K562 (cell line): ENCODE measurements around the gene BLOC1S3. TPM values are rescaled to one million over a fixed set of nuclear protein-coding genes. Genes with fewer than 3 reads are reported as not detected.

ENCODE experiments used
- BCOR ChIP-seq: fragments of 450-650 bp; IDR thresholded peaks from 2 replicates; pipeline ENCODE4 v1.6.1; 2016
- C11orf30 ChIP-seq: fragments of 450-650 bp; IDR thresholded peaks from 2 replicates; pipeline ENCODE4 v1.6.1; 2016; ENCODE audit warnings: low read depth, mild to moderate bottlenecking
- CHCHD3 ChIP-seq: fragments of 250-450 bp; sonication (Bioruptor Pico); IDR thresholded peaks from 2 replicates; pipeline ENCODE4 v2.1.2; 2022; ENCODE audit warnings: mild to moderate bottlenecking
- CXXC5 ChIP-seq: fragments of 250-450 bp; sonication (Bioruptor Pico); IDR thresholded peaks from 2 replicates; pipeline ENCODE4 v1.8.0; 2022; ENCODE audit warnings: inconsistent platforms, mild to moderate bottlenecking, moderate library complexity
- EP300 ChIP-seq: IDR thresholded peaks from 2 replicates; pipeline ENCODE4 v1.6.1; 2012; ENCODE audit warnings: low read length, improper control_type of control experiment
- HMG20A ChIP-seq: fragments of 450-650 bp; formaldehyde crosslinking; conservative IDR thresholded peaks from 2 replicates; pipeline ENCODE4 v1.4.0; 2020; ENCODE audit warnings: mild to moderate bottlenecking, mixed read lengths
- HNRNPK ChIP-seq: fragments of 200-400 bp; formaldehyde crosslinking; IDR thresholded peaks from one replicate; pipeline ENCODE4 v1.6.1; 2018; ENCODE audit warnings: mild to moderate bottlenecking, low read depth, low read length; ENCODE audit not compliant: poor library complexity, severe bottlenecking
- KDM2B ChIP-seq: fragments of 250-450 bp; sonication (Bioruptor Pico); IDR thresholded peaks from 2 replicates; pipeline ENCODE4 v1.8.0; 2021; ENCODE audit warnings: mild to moderate bottlenecking, moderate library complexity
- MAFK ChIP-seq: IDR thresholded peaks from 2 replicates; pipeline ENCODE4 v1.6.1; 2011; ENCODE audit warnings: low read length, improper control_type of control experiment
- NCOA4 ChIP-seq: fragments of 450-650 bp; IDR thresholded peaks from 2 replicates; pipeline ENCODE4 v1.6.1; 2018; ENCODE audit warnings: mild to moderate bottlenecking; ENCODE audit not compliant: partially characterized antibody
- NELFE ChIP-seq: IDR thresholded peaks from 2 replicates; pipeline ENCODE4 v1.6.1; 2011; ENCODE audit warnings: mild to moderate bottlenecking; ENCODE audit not compliant: insufficient read depth, insufficient read length
- PTTG1 ChIP-seq: fragments of 450-650 bp; IDR thresholded peaks from 2 replicates; pipeline ENCODE4 v1.6.1; 2016; ENCODE audit warnings: low read depth, mild to moderate bottlenecking, missing genetic modification characterization, missing compliant biosample characterization
- RBM17 ChIP-seq: fragments of 200-400 bp; formaldehyde crosslinking; IDR thresholded peaks from 2 replicates; pipeline ENCODE4 v1.6.1; 2017; ENCODE audit warnings: low read depth, mild to moderate bottlenecking, low read length, borderline replicate concordance
- SIX5 ChIP-seq, 2 experiments: IDR thresholded peaks; 2 replicates each; pipeline ENCODE4 v1.6.1; 2011; ENCODE audit warnings: low read length in 2 of 2, borderline replicate concordance in 1 of 2, low read depth in 1 of 2, mild to moderate bottlenecking in 1 of 2, moderate library complexity in 1 of 2; ENCODE audit not compliant: insufficient read depth in 1 of 2
- SMARCA4 ChIP-seq: fragments of 450-650 bp; IDR thresholded peaks from 2 replicates; pipeline ENCODE4 v1.6.1; 2016
- TAF9B ChIP-seq: fragments of 450-650 bp; IDR thresholded peaks from 2 replicates; pipeline ENCODE4 v1.6.1; 2018; ENCODE audit warnings: mild to moderate bottlenecking; ENCODE audit not compliant: partially characterized antibody
- ZFPM2 ChIP-seq: fragments of 250-450 bp; sonication (Bioruptor Pico); IDR thresholded peaks from 2 replicates; pipeline ENCODE4 v1.5.1; 2022; ENCODE audit warnings: mild to moderate bottlenecking
- ZZZ3 ChIP-seq: fragments of 450-650 bp; IDR thresholded peaks from 2 replicates; pipeline ENCODE4 v1.6.1; 2016; ENCODE audit warnings: antibody characterized with exemption, mild to moderate bottlenecking, moderate library complexity
- polyA plus RNA-seq, 8 experiments: library from polyadenylated mRNA; depleted of rRNA in 4 of 8; stranded (reverse) in 5 of 8; unstranded in 3 of 8; fragments of >200 nt; fragmentation: Nextera tagmentation in 2 of 8; fragmentation: Illumina TruSeq in 1 of 8; extraction: Ambion mirVana in 2 of 8; extraction: Trizol in 1 of 8; gene quantifications; 2 replicates each; pipeline versions ENCODE4 v1.2.1 to v1.2.3, GENCODE V29; 2011 to 2014; ENCODE audit warnings: inconsistent platforms in 1 of 8, missing spikeins in 1 of 8
- total RNA-seq, 7 experiments: library from RNA; depleted of rRNA in 6 of 7; stranded (reverse); fragments of >200 nt in 6 of 7; fragmentation: Illumina TruSeq in 2 of 7; extraction: Trizol in 2 of 7; gene quantifications; 2 replicates each; pipeline versions ENCODE4 v1.2.1 to v1.2.3, GENCODE V29; 2011 to 2021; ENCODE audit warnings: low replicate concordance in 1 of 7
- TF ChIP-seq, protein P1 (sequence below): sonication (generic); formaldehyde crosslinking; IDR thresholded peaks from 2 replicates; pipeline ENCODE4 v1.8.1; 2023; ENCODE audit warnings: missing genetic modification reagents, mild to moderate bottlenecking, borderline replicate concordance
- TF ChIP-seq, protein P2 (sequence below): fragments of 450-650 bp; IDR thresholded peaks from 2 replicates; pipeline ENCODE4 v1.6.1; 2014; ENCODE audit warnings: low read depth, mild to moderate bottlenecking, moderate library complexity, borderline replicate concordance
- TF ChIP-seq, protein P3 (sequence below): fragments of 250-450 bp; sonication (Bioruptor Pico); IDR thresholded peaks from 2 replicates; pipeline ENCODE4 v1.8.0; 2022; ENCODE audit warnings: inconsistent platforms, mild to moderate bottlenecking, moderate library complexity, borderline replicate concordance

The BLOC1S3 gene
- total and polyA plus RNA-seq, 9 of the 15 experiments (the other 6 are each of a cell fraction or from before 2014, with no cell fraction given): 3.9 to 20.2 (median 10.4) TPM

GRCh38 chr19:45177817-45178261, 745 bp upstream of the BLOC1S3 start, which contains the start of gene TRAPPC6A (continued):
- TF ChIP-seq HNRNPK (no peak), ZFPM2 (CRISPR knock-in tag) (no peak), NCOA4 (no peak), RBM17 (no peak), TAF9B (peak; percentile 69), SIX5 (IDR thresholded peaks at IDR 0.05; ENCODE audit: borderline replicate concordance in 1 of 2, insufficient read depth in 1 of 2, low read depth in 1 of 2, low read length in 2 of 2) (no peak), EP300 (0 out of 2 replicates have a peak, but pooled peaks have one; percentile 5), C11orf30 (no peak), CHCHD3 (no peak), HMG20A (CRISPR knock-in tag) (no peak), KDM2B (CRISPR knock-in tag) (no peak), BCOR (no peak), CXXC5 (CRISPR knock-in tag) (no peak; the same call in 1 of the 2 replicates), NELFE (no peak), ZZZ3 (no peak), MAFK (0 out of 2 replicates have a peak, but pooled peaks have one; percentile 8), PTTG1 (tag) (no peak), SMARCA4 (no peak)
- TF ChIP-seq, protein P1, sequence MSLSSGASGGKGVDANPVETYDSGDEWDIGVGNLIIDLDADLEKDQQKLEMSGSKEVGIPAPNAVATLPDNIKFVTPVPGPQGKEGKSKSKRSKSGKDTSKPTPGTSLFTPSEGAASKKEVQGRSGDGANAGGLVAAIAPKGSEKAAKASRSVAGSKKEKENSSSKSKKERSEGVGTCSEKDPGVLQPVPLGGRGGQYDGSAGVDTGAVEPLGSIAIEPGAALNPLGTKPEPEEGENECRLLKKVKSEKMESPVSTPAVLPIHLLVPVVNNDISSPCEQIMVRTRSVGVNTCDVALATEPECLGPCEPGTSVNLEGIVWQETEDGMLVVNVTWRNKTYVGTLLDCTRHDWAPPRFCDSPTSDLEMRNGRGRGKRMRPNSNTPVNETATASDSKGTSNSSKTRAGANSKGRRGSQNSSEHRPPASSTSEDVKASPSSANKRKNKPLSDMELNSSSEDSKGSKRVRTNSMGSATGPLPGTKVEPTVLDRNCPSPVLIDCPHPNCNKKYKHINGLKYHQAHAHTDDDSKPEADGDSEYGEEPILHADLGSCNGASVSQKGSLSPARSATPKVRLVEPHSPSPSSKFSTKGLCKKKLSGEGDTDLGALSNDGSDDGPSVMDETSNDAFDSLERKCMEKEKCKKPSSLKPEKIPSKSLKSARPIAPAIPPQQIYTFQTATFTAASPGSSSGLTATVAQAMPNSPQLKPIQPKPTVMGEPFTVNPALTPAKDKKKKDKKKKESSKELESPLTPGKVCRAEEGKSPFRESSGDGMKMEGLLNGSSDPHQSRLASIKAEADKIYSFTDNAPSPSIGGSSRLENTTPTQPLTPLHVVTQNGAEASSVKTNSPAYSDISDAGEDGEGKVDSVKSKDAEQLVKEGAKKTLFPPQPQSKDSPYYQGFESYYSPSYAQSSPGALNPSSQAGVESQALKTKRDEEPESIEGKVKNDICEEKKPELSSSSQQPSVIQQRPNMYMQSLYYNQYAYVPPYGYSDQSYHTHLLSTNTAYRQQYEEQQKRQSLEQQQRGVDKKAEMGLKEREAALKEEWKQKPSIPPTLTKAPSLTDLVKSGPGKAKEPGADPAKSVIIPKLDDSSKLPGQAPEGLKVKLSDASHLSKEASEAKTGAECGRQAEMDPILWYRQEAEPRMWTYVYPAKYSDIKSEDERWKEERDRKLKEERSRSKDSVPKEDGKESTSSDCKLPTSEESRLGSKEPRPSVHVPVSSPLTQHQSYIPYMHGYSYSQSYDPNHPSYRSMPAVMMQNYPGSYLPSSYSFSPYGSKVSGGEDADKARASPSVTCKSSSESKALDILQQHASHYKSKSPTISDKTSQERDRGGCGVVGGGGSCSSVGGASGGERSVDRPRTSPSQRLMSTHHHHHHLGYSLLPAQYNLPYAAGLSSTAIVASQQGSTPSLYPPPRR: no peak
- TF ChIP-seq, protein P2, sequence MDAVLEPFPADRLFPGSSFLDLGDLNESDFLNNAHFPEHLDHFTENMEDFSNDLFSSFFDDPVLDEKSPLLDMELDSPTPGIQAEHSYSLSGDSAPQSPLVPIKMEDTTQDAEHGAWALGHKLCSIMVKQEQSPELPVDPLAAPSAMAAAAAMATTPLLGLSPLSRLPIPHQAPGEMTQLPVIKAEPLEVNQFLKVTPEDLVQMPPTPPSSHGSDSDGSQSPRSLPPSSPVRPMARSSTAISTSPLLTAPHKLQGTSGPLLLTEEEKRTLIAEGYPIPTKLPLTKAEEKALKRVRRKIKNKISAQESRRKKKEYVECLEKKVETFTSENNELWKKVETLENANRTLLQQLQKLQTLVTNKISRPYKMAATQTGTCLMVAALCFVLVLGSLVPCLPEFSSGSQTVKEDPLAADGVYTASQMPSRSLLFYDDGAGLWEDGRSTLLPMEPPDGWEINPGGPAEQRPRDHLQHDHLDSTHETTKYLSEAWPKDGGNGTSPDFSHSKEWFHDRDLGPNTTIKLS: no peak
- TF ChIP-seq, protein P3, sequence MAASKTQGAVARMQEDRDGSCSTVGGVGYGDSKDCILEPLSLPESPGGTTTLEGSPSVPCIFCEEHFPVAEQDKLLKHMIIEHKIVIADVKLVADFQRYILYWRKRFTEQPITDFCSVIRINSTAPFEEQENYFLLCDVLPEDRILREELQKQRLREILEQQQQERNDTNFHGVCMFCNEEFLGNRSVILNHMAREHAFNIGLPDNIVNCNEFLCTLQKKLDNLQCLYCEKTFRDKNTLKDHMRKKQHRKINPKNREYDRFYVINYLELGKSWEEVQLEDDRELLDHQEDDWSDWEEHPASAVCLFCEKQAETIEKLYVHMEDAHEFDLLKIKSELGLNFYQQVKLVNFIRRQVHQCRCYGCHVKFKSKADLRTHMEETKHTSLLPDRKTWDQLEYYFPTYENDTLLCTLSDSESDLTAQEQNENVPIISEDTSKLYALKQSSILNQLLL: no peak
